Peyer's patch (tissue), 4 donors: ENCODE data around the gene ULK3.

Experiments used
- CTCF ChIP-seq, 6 experiments: fragments of 450-650 bp in 4 of 6; fragments of 200-600 bp in 2 of 6; sonication (generic) in 1 of 6; IDR thresholded peaks; one replicate each; pipeline ENCODE4 v1.5.1; 2017 to 2019; ENCODE audit warnings: antibody characterized with exemption in 6 of 6, mild to moderate bottlenecking in 3 of 6, moderate library complexity in 1 of 6
- POLR2A ChIP-seq, 2 donors: fragments of 450-650 bp; IDR thresholded peaks; one replicate each; pipeline ENCODE4 v1.5.1; 2017; ENCODE audit warnings: antibody characterized with exemption in 2 of 2, mild to moderate bottlenecking in 2 of 2, moderate library complexity in 2 of 2

DNA sequence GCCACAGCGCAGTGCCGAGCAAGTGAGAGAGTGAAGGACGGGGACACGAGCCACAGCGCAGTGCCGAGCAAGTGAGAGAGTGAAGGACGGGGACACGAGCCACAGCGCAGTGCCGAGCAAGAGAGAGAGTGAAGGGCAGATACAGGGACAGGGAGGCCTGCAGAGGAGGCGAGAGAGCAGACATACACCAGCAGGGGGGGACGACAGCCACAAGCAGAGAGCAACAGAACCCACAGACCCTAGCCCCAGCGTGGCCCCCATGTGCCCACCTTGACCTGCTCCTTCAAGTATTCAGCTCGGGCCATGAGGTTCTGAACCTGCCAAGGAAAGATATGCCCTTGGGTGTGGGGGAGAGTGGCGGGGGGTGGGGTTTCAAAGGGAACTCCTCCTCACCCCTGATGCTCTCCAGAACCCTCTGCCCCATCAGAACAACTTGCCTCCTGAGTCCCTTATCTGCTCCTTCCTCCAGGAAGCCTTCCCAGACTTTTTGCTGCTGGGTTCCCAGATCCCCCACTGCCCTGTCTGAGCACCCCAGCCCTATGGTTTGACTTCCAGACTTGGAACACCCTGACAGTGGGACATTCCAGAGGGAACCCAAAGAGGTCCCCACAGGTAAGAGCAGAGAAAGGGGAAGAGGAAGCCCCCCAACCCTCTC, 5.3 kb downstream of the ULK3 start:
- TF ChIP-seq POLR2A (IDR thresholded peaks at IDR 0.05) = no peak
- no peak for TF ChIP-seq CTCF (IDR thresholded peaks at IDR 0.05)
